Caco-2 (cell line): ENCODE measurements around the gene LRRC10B. TPM values are rescaled to one million over a fixed set of nuclear protein-coding genes. Genes with fewer than 3 reads are reported as not detected.

ENCODE experiments used
- BruUV-seq: library from RNA; stranded (reverse); fragments of 400-500 nt; replicated peaks from 2 replicates; lab custom pipeline; 2021; lab: Mats Ljungman, UMichigan
- CTCF ChIA-PET: fragments of 300-600 bp; sonication (Branson Sonifier 250); formaldehyde crosslinking; loops from one replicate; lab custom pipeline; 2022; ENCODE audit warnings: antibody characterized with exemption; lab: Charles Lee
- POLR2A ChIA-PET: fragments of 300-600 bp; sonication (Branson Sonifier 250); formaldehyde crosslinking; loops from one replicate; lab custom pipeline; 2022; ENCODE audit warnings: antibody characterized with exemption; lab: Charles Lee
- DNase-seq, 2 experiments: peaks; one replicate each; pipeline versions ENCODE4 v3.0.0 to v3.0.0-alpha.2; 2020 to 2022
- H3K27me3 ChIP-seq: replicated peaks from 2 replicates; pipeline ENCODE4 v1.6.0; 2011; ENCODE audit warnings: low read length; ENCODE audit not compliant: control insufficient read depth, insufficient read depth
- H3K36me3 ChIP-seq: 2 replicates; pipeline ENCODE4 v1.5.1; 2011; ENCODE audit warnings: low read length; ENCODE audit not compliant: control insufficient read depth, insufficient read depth
- H3K4me1 ChIP-seq: fragments of 250-450 bp; sonication (Bioruptor Pico); 2 replicates; pipeline ENCODE4 v1.5.1; 2020; ENCODE audit warnings: mild to moderate bottlenecking
- H3K4me3 ChIP-seq: 2 replicates; pipeline ENCODE4 v1.5.1; 2011; ENCODE audit warnings: low read depth, mild to moderate bottlenecking, control low read depth, low read length
- H3K9me3 ChIP-seq: fragments of 250-450 bp; sonication (Bioruptor Pico); 2 replicates; pipeline ENCODE4 v1.5.1; 2020; ENCODE audit warnings: mild to moderate bottlenecking, moderate library complexity
- H3K27ac Mint-ChIP-seq: one replicate; pipeline ENCODE4 v1.8.0; 2022; ENCODE audit warnings: mixed read lengths; ENCODE audit not compliant: unreplicated experiment
- H3K27me3 Mint-ChIP-seq: one replicate; pipeline ENCODE4 v1.8.0; 2022; ENCODE audit warnings: mixed read lengths; ENCODE audit not compliant: insufficient read depth, unreplicated experiment
- H3K36me3 Mint-ChIP-seq: one replicate; pipeline ENCODE4 v1.8.0; 2022; ENCODE audit warnings: mild to moderate bottlenecking, mixed read lengths; ENCODE audit not compliant: insufficient read depth, unreplicated experiment
- H3K4me1 Mint-ChIP-seq: one replicate; pipeline ENCODE4 v1.8.0; 2022; ENCODE audit warnings: low read depth, mixed read lengths; ENCODE audit not compliant: unreplicated experiment
- H3K4me3 Mint-ChIP-seq: one replicate; pipeline ENCODE4 v1.8.0; 2022; ENCODE audit warnings: mild to moderate bottlenecking, moderate library complexity, mixed read lengths; ENCODE audit not compliant: unreplicated experiment
- H3K9me3 Mint-ChIP-seq: one replicate; pipeline ENCODE4 v1.8.0; 2022; ENCODE audit warnings: mixed read lengths; ENCODE audit not compliant: unreplicated experiment
- CTCF ChIP-seq, 2 experiments: fragments of 200-600 bp in 1 of 2; IDR thresholded peaks; 1 replicate in 1 of 2; 2 replicates in 1 of 2; pipeline versions ENCODE4 v1.5.1 to v1.8.0; 2011 to 2022; ENCODE audit warnings: antibody characterized with exemption in 1 of 2, control low read depth in 1 of 2, inconsistent platforms in 1 of 2, low read depth in 1 of 2, low read length in 1 of 2, mild to moderate bottlenecking in 1 of 2, moderate library complexity in 1 of 2; ENCODE audit not compliant: insufficient read depth in 1 of 2, severe bottlenecking in 1 of 2, unreplicated experiment in 1 of 2
- intact Hi-C: fragments of 100-400 bp; cut with micrococcal nuclease; formaldehyde crosslinking; loops from one replicate; pipeline ENCODE4 v1.10.0; 2022; ENCODE audit not compliant: unreplicated experiment
- total RNA-seq: library from RNA; stranded (reverse); gene quantifications from 2 replicates; pipeline ENCODE4 v1.2.3, GENCODE V29; 2022

Gene LRRC10B
- total RNA-seq, 1 experiment from 2014 or later = 0.34 TPM

DNA sequence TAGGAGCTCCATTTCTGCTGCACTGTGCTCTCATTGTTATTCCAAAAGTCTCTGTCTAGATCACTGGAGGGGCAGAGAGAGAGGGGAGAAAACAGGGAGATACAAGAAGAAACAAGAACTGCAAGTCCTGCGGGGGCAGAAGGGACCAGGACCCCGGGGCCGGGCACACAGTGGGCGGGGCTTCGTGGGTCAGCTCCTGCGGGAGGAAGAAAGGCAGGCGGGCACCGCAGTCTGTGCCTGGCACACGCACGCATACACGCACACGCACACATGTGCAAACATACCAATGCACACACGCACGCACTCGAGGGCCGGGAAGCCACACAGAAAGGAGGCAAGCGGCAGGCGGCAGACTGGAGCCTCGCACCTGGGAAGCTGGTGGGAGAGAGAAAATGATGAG is 38.7 kb downstream of the LRRC10B start:
- peaks cover 15% of the 10 kb centered on the region for H3K36me3 Mint-ChIP-seq
- H3K27ac Mint-ChIP-seq = no peak overlapping the region
- no peak overlapping the region for H3K4me3 Mint-ChIP-seq
- no peak for TF ChIP-seq CTCF (IDR thresholded peaks at IDR 0.05; ENCODE audit: insufficient read depth in 1 of 2, low read depth in 1 of 2, low read length in 1 of 2, severe bottlenecking in 1 of 2, unreplicated experiment in 1 of 2)
- H3K36me3 ChIP-seq = peaks cover 2% of the 10 kb centered on the region; the same call in 1 of the 2 replicates
- intact Hi-C loops = no loop called here
- H3K4me3 ChIP-seq = no peak overlapping the region
- no peaks in the 10 kb centered on the region for H3K27me3 ChIP-seq
- H3K27me3 Mint-ChIP-seq = no peaks in the 10 kb centered on the region
- peaks cover 6% of the 10 kb centered on the region for H3K4me1 Mint-ChIP-seq
- ChIA-PET CTCF (no interaction called here), POLR2A (no interaction called here)
- DNase-seq = no peak
- BruUV-seq = no TSS peak
- peaks cover 9% of the 10 kb centered on the region for H3K4me1 ChIP-seq
- H3K9me3 Mint-ChIP-seq = peaks cover 9% of the 10 kb centered on the region
- no peaks in the 10 kb centered on the region for H3K9me3 ChIP-seq

DNA sequence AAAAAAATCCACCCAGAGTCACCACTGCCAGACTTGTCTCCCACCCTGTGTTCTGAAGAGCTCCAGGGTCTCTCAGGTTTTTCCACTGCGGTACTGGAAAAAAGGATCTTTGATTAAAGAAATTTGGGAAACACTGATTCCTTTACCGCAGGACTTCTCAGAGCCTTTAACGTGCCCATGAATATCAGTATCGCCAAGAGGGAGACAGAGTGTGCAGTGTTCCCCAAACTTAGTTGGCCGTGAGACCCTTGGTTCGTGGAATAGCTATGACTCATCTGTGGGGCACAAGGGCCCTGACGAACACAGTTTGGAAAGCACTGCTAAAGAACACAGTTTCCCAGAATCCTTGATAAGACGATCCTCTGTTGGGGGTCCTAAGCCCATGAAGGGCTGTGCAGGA is 40.6 kb downstream of the LRRC10B start:
- Histone ChIP-seq H3K27me3 (no peaks in the 10 kb centered on the region), H3K36me3 (0 out of 2 replicates have a peak, but pooled peaks cover 2% of the 10 kb centered on the region), H3K4me3 (no peak overlapping the region), H3K9me3 (no peaks in the 10 kb centered on the region), H3K4me1 (peaks cover 2% of the 10 kb centered on the region)
- H3K4me1 Mint-ChIP-seq = peaks cover 2% of the 10 kb centered on the region
- peaks cover 11% of the 10 kb centered on the region for H3K36me3 Mint-ChIP-seq
- intact Hi-C loops = no loop called here
- DNase-seq = no peak
- no peaks in the 10 kb centered on the region for H3K27me3 Mint-ChIP-seq
- BruUV-seq = no TSS peak
- peaks cover 9% of the 10 kb centered on the region for H3K9me3 Mint-ChIP-seq
- no peak overlapping the region for H3K27ac Mint-ChIP-seq
- POLR2A ChIA-PET = no interaction called here
- CTCF ChIA-PET = no interaction called here
- no peak overlapping the region for H3K4me3 Mint-ChIP-seq
- TF ChIP-seq CTCF (IDR thresholded peaks at IDR 0.05; ENCODE audit: insufficient read depth in 1 of 2, low read depth in 1 of 2, low read length in 1 of 2, severe bottlenecking in 1 of 2, unreplicated experiment in 1 of 2) = no peak

DNA sequence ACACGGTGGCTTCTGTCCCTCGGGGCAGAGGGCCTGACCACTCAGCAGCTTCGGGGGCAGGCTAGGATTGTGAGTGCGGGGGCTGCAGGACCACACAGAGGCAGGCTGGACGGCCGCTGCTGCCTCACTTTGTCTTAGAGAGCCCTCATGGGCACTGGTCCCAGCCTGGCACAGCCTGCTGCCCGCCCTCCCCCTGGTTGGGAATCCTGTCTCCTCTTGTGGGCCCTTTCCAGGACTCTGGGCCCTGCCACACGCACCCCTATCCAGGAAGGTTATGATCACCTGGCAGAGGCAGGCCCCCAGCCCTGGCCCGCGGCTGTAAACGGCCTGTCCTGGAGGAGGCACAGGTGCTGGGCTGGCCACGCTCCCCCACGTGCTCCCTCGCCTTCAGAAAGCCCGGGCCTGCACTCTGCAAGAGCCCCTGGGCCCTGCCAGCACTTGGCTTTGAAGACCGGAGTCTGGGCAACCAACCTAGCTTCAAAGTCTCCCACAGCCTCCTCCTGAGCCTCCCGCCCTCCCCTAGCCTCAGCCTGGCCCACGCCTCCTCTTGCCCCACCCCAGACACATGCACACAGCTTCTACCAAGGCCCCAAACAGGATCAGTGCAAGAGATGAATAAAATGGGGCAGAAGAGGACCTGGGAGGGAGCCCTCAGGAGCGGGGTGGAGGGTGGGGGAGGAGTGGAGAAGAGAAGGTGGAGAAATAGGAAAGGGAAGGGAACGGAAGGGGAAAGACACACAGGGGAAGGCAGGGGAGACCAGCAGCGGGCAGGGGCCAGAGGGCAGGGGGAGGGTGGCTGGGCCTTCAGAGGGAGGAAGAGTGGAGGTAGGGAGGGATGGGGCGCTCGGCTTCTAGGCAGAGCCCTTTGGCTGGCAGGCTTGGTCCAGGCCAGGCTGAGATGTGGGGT is 41.4 kb downstream of the LRRC10B start:
- no peak overlapping the region for H3K27ac Mint-ChIP-seq

More for the DNA sequence above, 41.4 kb downstream of the LRRC10B start:
- no peaks in the 10 kb centered on the region for H3K9me3 ChIP-seq
- H3K4me3 ChIP-seq = no peak overlapping the region
- CTCF ChIA-PET = no interaction called here
- POLR2A ChIA-PET = no interaction called here
- TF ChIP-seq CTCF (IDR thresholded peaks at IDR 0.05; ENCODE audit: insufficient read depth in 1 of 2, low read depth in 1 of 2, low read length in 1 of 2, severe bottlenecking in 1 of 2, unreplicated experiment in 1 of 2) = no peak
- DNase-seq = no peak
- no peak overlapping the region for H3K4me3 Mint-ChIP-seq
- 0 out of 2 replicates have a peak, but pooled peaks cover 2% of the 10 kb centered on the region for H3K36me3 ChIP-seq
- no peaks in the 10 kb centered on the region for H3K27me3 ChIP-seq
- no peaks in the 10 kb centered on the region for H3K4me1 Mint-ChIP-seq
- no TSS peak for BruUV-seq
- H3K27me3 Mint-ChIP-seq = no peaks in the 10 kb centered on the region
- H3K4me1 ChIP-seq = no peaks in the 10 kb centered on the region
- H3K36me3 Mint-ChIP-seq = peaks cover 8% of the 10 kb centered on the region
- intact Hi-C loops = no loop called here
- peaks cover 9% of the 10 kb centered on the region for H3K9me3 Mint-ChIP-seq
